Skeletal muscle satellite cell (primary cell): Measurements from ENCODE around the gene LRP8.

Experiments used
- H3K27me3 ChIP-seq: 2 replicates; pipeline ENCODE4 v1.7.0; 2013; ENCODE audit warnings: low read length; ENCODE audit not compliant: control insufficient read depth, insufficient read depth
- H3K36me3 ChIP-seq: 2 replicates; pipeline ENCODE4 v1.7.0; 2013; ENCODE audit warnings: mild to moderate bottlenecking, control low read depth, low read length; ENCODE audit not compliant: insufficient read depth
- H3K4me1 ChIP-seq: 2 replicates; pipeline ENCODE4 v1.7.0; 2013; ENCODE audit warnings: low read length; ENCODE audit not compliant: control insufficient read depth, insufficient read depth
- H3K4me2 ChIP-seq: 2 replicates; pipeline ENCODE4 v1.7.0; 2013; ENCODE audit warnings: mild to moderate bottlenecking, low read length
- H3K4me3 ChIP-seq: 2 replicates; pipeline ENCODE4 v1.7.0; 2013; ENCODE audit warnings: low read length
- H3K9ac ChIP-seq: 2 replicates; pipeline ENCODE4 v1.7.0; 2013; ENCODE audit warnings: mild to moderate bottlenecking, low read depth, low read length, moderate library complexity
- H3K9me3 ChIP-seq: replicated peaks from 2 replicates; pipeline ENCODE4 v1.7.0; 2013; ENCODE audit warnings: mild to moderate bottlenecking, control low read depth, low read length

LRP8 gene

GRCh38 chr1:53356637-53357036, 28.8 kb upstream of the LRP8 start:
- Histone ChIP-seq H3K9ac (no peak overlapping the region), H3K9me3 (peaks cover 24% of the 10 kb centered on the region), H3K36me3 (no peaks in the 10 kb centered on the region), H3K4me2 (no peak overlapping the region), H3K4me1 (no peaks in the 10 kb centered on the region), H3K27me3 (peaks cover 47% of the 10 kb centered on the region), H3K4me3 (no peak overlapping the region)

GRCh38 chr1:53354119-53354518, 26.2 kb upstream of the LRP8 start:
- Histone ChIP-seq H3K9me3 (peaks cover 22% of the 10 kb centered on the region), H3K4me3 (no peak overlapping the region), H3K9ac (no peak overlapping the region), H3K4me1 (no peaks in the 10 kb centered on the region), H3K4me2 (no peak overlapping the region), H3K36me3 (no peaks in the 10 kb centered on the region), H3K27me3 (peaks cover 46% of the 10 kb centered on the region)

- Histone ChIP-seq H3K9me3 (peaks cover 7% of the 10 kb centered on the region), H3K4me1 (no peaks in the 10 kb centered on the region), H3K4me3 (no peak overlapping the region), H3K9ac (no peak overlapping the region), H3K4me2 (no peak overlapping the region), H3K36me3 (no peaks in the 10 kb centered on the region), H3K27me3 (peaks cover 36% of the 10 kb centered on the region)
These were observed 24.7 kb upstream of the LRP8 start for GRCh38 chr1:53352561-53352960.

DNA sequence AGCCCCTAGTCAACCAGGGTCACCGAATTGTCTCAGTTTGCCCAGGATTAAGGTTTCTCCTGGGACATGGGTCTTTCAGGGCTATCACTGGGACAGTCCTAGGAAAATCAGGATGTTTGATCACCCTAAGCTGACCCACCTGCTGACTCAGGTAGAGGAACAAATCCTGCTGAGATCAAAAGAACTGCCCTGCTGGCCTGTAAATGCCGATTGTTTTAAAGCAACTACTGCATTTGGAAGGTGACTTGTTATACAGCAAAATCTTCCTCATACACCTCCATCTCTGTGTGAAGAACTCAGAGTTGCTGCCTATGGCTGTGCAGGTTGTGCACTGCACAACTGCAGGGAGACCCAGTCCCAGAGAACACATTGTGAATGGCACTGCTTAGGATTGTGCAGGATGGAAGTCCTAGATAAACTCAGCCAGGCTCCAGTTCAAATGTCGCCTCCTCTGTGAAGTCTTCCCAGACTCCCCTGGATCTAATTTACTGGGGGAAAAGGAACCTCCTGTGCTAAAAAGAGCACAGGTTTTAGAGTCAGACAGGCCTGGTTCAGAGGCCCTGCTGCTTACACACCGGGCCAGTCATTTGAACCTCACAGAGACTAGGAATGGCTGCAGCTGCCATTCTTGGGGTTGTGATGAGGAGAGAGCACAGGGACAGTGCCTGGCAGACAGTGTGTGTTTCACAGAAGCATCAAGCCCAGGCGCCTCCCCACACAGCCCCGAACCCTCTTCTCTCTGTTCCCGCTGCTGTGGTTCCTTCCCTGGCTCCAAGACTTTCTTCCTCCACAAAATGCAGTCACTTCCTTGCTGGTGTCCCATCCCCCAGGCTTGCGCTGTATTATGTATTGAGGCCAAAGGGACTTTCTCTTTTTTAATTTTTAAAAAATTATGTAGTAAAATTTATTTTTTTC, 23.2 kb upstream of the LRP8 start:
- no peaks in the 10 kb centered on the region for H3K9me3 ChIP-seq
- H3K27me3 ChIP-seq: peaks cover 41% of the 10 kb centered on the region

GRCh38 chr1:53349968-53350852, 22.3 kb upstream of the LRP8 start:
- no peak overlapping the region for H3K9ac ChIP-seq
- H3K4me2 ChIP-seq: no peak overlapping the region
- H3K36me3 ChIP-seq: no peaks in the 10 kb centered on the region
- no peak overlapping the region for H3K4me3 ChIP-seq
- H3K27me3 ChIP-seq: peaks cover 41% of the 10 kb centered on the region
- H3K4me1 ChIP-seq: no peaks in the 10 kb centered on the region
- H3K9me3 ChIP-seq: no peaks in the 10 kb centered on the region

More for the DNA sequence above, 23.2 kb upstream of the LRP8 start:
- Histone ChIP-seq H3K4me3 (no peak overlapping the region), H3K9ac (no peak overlapping the region), H3K4me1 (no peaks in the 10 kb centered on the region), H3K36me3 (no peaks in the 10 kb centered on the region), H3K4me2 (no peak overlapping the region)

GRCh38 chr1:53349369-53349835, 21.5 kb upstream of the LRP8 start:
- no peaks in the 10 kb centered on the region for H3K36me3 ChIP-seq
- H3K27me3 ChIP-seq: peaks cover 46% of the 10 kb centered on the region
- H3K4me1 ChIP-seq: no peaks in the 10 kb centered on the region
- H3K9ac ChIP-seq: no peak overlapping the region
- no peak overlapping the region for H3K4me2 ChIP-seq
- no peaks in the 10 kb centered on the region for H3K9me3 ChIP-seq
- no peak overlapping the region for H3K4me3 ChIP-seq

DNA sequence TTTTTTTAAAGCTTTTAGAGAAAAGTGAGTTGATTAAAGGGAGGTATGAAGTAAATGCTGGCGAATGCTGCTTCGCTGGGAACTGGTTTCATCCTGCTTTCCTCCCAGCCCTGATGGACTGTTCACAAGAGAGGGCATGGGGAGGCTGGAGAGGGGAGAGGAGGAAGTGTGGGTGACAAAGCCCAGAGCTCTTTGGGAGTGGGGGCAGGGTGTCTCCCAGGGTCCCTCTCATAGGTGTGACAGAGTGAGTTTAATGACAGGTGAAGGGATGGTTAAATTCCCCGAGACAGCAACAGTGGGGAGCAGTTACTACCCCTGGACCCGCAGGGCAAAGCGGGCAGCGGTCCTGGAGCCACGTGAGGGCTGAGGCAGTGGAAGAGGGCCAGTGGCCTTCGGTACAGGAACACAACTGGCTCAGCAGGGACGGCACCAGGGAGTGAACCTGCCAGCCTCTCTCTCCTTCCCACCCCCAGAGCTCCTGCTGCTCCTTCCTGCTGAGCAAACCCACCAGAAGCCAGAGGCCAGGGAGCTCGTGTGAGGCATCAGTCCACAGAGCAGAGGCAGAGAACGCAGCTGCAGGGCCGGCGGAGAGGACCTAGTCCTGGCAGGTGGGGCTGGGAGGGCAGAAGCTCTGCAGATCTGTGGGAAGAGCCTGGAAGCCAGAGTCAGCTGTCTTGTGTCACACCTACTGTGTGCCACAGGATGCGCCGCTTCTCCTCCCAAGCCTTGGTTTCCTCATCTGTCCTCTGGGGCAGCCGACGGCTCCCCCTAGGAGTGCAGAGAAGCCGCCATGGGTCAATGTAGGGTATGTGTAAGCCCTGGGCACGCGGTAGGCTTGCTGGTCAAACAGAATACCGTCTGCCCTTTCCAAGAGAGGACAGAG, 20.9 kb upstream of the LRP8 start:
- no peaks in the 10 kb centered on the region for H3K9me3 ChIP-seq
- no peaks in the 10 kb centered on the region for H3K36me3 ChIP-seq
- H3K4me3 ChIP-seq: no peak overlapping the region
- peaks cover 48% of the 10 kb centered on the region for H3K27me3 ChIP-seq
- H3K4me2 ChIP-seq: no peak overlapping the region
- no peak overlapping the region for H3K9ac ChIP-seq
- no peaks in the 10 kb centered on the region for H3K4me1 ChIP-seq

GRCh38 chr1:53346814-53347176, 18.9 kb upstream of the LRP8 start:
- H3K27me3 ChIP-seq: peaks cover 48% of the 10 kb centered on the region
- H3K9me3 ChIP-seq: no peaks in the 10 kb centered on the region
- no peak overlapping the region for H3K9ac ChIP-seq
- H3K4me3 ChIP-seq: no peak overlapping the region
- H3K36me3 ChIP-seq: no peaks in the 10 kb centered on the region
- H3K4me1 ChIP-seq: no peaks in the 10 kb centered on the region
- no peak overlapping the region for H3K4me2 ChIP-seq

- no peaks in the 10 kb centered on the region for H3K4me1 ChIP-seq
- H3K27me3 ChIP-seq: peaks cover 48% of the 10 kb centered on the region
- no peaks in the 10 kb centered on the region for H3K9me3 ChIP-seq
- no peak overlapping the region for H3K4me3 ChIP-seq
- H3K9ac ChIP-seq: no peak overlapping the region
- no peaks in the 10 kb centered on the region for H3K36me3 ChIP-seq
- no peak overlapping the region for H3K4me2 ChIP-seq
These were observed 18.3 kb upstream of the LRP8 start for GRCh38 chr1:53345996-53346813.

DNA sequence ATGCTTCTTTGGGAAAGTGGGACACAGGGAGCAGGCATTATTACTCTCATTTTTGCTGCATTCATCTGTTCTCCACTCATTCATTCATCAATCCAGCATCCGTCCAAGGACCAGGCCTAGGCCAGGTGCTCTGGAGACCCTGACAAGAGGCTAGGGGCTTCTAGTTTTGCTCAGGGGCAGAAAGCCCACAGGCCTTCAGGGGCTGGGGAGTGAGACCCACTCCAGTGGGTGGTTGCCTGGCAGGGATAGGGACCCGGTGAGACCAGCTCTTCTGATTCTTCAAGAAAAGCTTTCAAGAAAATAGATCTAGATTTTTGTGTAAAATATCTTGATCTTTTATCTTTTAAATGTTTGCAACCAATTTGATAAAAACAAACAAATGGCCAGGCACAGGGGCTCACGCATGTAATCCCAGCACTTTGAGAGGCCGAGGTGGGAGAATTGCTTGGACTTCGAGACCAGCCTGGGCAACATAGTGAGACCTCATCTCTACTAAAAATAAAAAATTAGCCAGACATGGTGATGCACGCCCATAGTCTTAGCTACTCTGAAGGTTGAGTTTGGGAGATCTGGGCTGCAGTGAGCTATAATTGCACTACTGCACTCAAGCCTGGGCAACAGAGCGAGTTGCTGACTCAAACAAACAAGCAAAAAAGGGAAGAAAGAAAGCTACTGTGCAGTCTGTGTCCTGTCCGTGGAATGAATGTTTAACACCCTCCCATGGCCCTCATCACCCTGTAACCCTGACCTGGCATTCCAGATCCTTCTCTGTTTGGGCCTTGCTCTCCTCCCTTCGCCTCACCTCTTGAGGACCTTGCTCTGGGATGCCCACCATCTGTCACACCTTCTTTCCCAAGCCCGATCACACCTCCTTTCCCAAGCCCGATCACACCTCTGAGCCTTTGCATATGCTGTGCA, 17.3 kb upstream of the LRP8 start:
- H3K9me3 ChIP-seq: no peaks in the 10 kb centered on the region
- H3K4me2 ChIP-seq: no peak overlapping the region
- H3K36me3 ChIP-seq: no peaks in the 10 kb centered on the region
- H3K27me3 ChIP-seq: peaks cover 39% of the 10 kb centered on the region
- H3K4me3 ChIP-seq: no peak overlapping the region
- no peaks in the 10 kb centered on the region for H3K4me1 ChIP-seq
- H3K9ac ChIP-seq: no peak overlapping the region
